Liver (tissue), 9 donors: Measurements from ENCODE around the gene FBXW11. TPM values are rescaled to one million over a fixed set of nuclear protein-coding genes. Genes with fewer than 3 reads are reported as not detected.

Source experiments
- DNase-seq: peaks from one replicate; pipeline ENCODE4 v3.0.0-alpha.2; 2017; ENCODE audit warnings: low spot score
- H3K27ac ChIP-seq, 2 donors: one replicate each; pipeline ENCODE4 v1.7.0; 2013; ENCODE audit warnings: inconsistent platforms in 2 of 2, low read length in 2 of 2, control low read depth in 1 of 2, low read depth in 1 of 2, mild to moderate bottlenecking in 1 of 2
- H3K27me3 ChIP-seq, 4 donors: one replicate each; pipeline versions ENCODE4 v1.6.1 to v1.7.0; 2013; ENCODE audit warnings: low read length in 3 of 4, inconsistent platforms in 1 of 4, mild to moderate bottlenecking in 1 of 4, moderate library complexity in 1 of 4; ENCODE audit not compliant: control insufficient read depth in 4 of 4, insufficient read depth in 4 of 4
- H3K36me3 ChIP-seq, 4 donors: one replicate each; pipeline versions ENCODE4 v1.6.1 to v1.7.0; 2013; ENCODE audit warnings: low read length in 3 of 4, mild to moderate bottlenecking in 3 of 4, low read depth in 1 of 4, moderate library complexity in 1 of 4; ENCODE audit not compliant: control insufficient read depth in 4 of 4, insufficient read depth in 3 of 4
- H3K4me1 ChIP-seq, 4 donors: one replicate each; pipeline versions ENCODE4 v1.6.1 to v1.7.0; 2013; ENCODE audit warnings: low read length in 3 of 4, mild to moderate bottlenecking in 3 of 4, moderate library complexity in 1 of 4; ENCODE audit not compliant: control insufficient read depth in 4 of 4, insufficient read depth in 4 of 4
- H3K4me3 ChIP-seq, 3 donors: one replicate each; pipeline versions ENCODE4 v1.6.1 to v1.7.0; 2013; ENCODE audit warnings: low read length in 3 of 3, control low read depth in 1 of 3, low read depth in 1 of 3, mild to moderate bottlenecking in 1 of 3
- H3K9ac ChIP-seq, 2 donors: one replicate each; pipeline ENCODE4 v1.7.0; 2013; ENCODE audit warnings: low read length in 2 of 2, mild to moderate bottlenecking in 2 of 2, moderate library complexity in 2 of 2, control low read depth in 1 of 2, low read depth in 1 of 2
- H3K9me3 ChIP-seq, 4 donors: one replicate each; pipeline versions ENCODE4 v1.6.1 to v1.7.0; 2013; ENCODE audit warnings: low read length in 3 of 4; ENCODE audit not compliant: control insufficient read depth in 4 of 4
- EGR1 ChIP-seq, 2 donors: IDR thresholded peaks; 2 replicates each; pipeline ENCODE4 v1.6.1; 2016 to 2018; ENCODE audit warnings: antibody characterized with exemption in 2 of 2, low read depth in 2 of 2
- FOXA1 ChIP-seq: IDR thresholded peaks from 2 replicates; pipeline ENCODE4 v1.6.1; 2016; ENCODE audit warnings: antibody characterized with exemption
- FOXA2 ChIP-seq: IDR thresholded peaks from 2 replicates; pipeline ENCODE4 v1.6.1; 2016; ENCODE audit warnings: antibody characterized with exemption
- GABPA ChIP-seq, 2 donors: IDR thresholded peaks in 1 of 2; conservative IDR thresholded peaks in 1 of 2; 2 replicates each; pipeline ENCODE4 v1.6.1; 2016; ENCODE audit warnings: antibody characterized with exemption in 2 of 2, mild to moderate bottlenecking in 1 of 2, moderate library complexity in 1 of 2
- HNF4A ChIP-seq, 2 donors: conservative IDR thresholded peaks; 2 replicates each; pipeline ENCODE4 v1.6.1; 2016; ENCODE audit warnings: antibody characterized with exemption in 2 of 2, mild to moderate bottlenecking in 2 of 2
- HNF4G ChIP-seq: IDR thresholded peaks from 2 replicates; pipeline ENCODE4 v1.6.1; 2016; ENCODE audit warnings: antibody characterized with exemption
- JUND ChIP-seq, 2 donors: IDR thresholded peaks; 2 replicates each; pipeline ENCODE4 v1.6.1; 2016; ENCODE audit warnings: antibody characterized with exemption in 2 of 2
- MAX ChIP-seq: IDR thresholded peaks from 2 replicates; pipeline ENCODE4 v1.6.1; 2016; ENCODE audit warnings: antibody characterized with exemption
- NR2F2 ChIP-seq: IDR thresholded peaks from 2 replicates; pipeline ENCODE4 v1.6.1; 2016; ENCODE audit warnings: antibody characterized with exemption
- RAD21 ChIP-seq, 2 donors: IDR thresholded peaks; 2 replicates each; pipeline ENCODE4 v1.6.1; 2016; ENCODE audit warnings: antibody characterized with exemption in 2 of 2, mild to moderate bottlenecking in 2 of 2
- REST ChIP-seq: IDR thresholded peaks from 2 replicates; pipeline ENCODE4 v1.6.1; 2016; ENCODE audit warnings: antibody characterized with exemption, mild to moderate bottlenecking
- RXRA ChIP-seq, 2 donors: IDR thresholded peaks; 2 replicates each; pipeline ENCODE4 v1.6.1; 2017 to 2018; ENCODE audit warnings: antibody characterized with exemption in 2 of 2, mild to moderate bottlenecking in 1 of 2
- SP1 ChIP-seq: IDR thresholded peaks from 2 replicates; pipeline ENCODE4 v1.6.1; 2018; ENCODE audit warnings: antibody characterized with exemption, mild to moderate bottlenecking
- TAF1 ChIP-seq: conservative IDR thresholded peaks from 2 replicates; pipeline ENCODE4 v1.6.1; 2016; ENCODE audit warnings: antibody characterized with exemption, mild to moderate bottlenecking
- YY1 ChIP-seq: IDR thresholded peaks from 2 replicates; pipeline ENCODE4 v1.6.1; 2016; ENCODE audit warnings: antibody characterized with exemption, mild to moderate bottlenecking
- WGBS: extraction: QIAGEN DNeasy Blood & Tissue Kit; methylation state at CpG from one replicate; pipeline ENCODE4 v1.1.7; 2013; 5-methylcytosine and 5-hydroxymethylcytosine counted together
- polyA plus RNA-seq, 2 donors: library from polyadenylated mRNA; stranded (reverse) in 1 of 2; unstranded in 1 of 2; fragments of 200-250 nt in 1 of 2; fragments of >200 nt in 1 of 2; fragmentation: Nextera tagmentation in 1 of 2; extraction: Ambion mirVana in 1 of 2; gene quantifications; one replicate each; pipeline versions ENCODE4 v1.2.1 to v1.2.3, GENCODE V29; 2013 to 2015
- total RNA-seq, 2 donors: library from RNA; depleted of rRNA; stranded (reverse); fragments of >200 nt; gene quantifications; one replicate each; pipeline ENCODE4 v1.2.3, GENCODE V29; 2014
- TF ChIP-seq, protein P1 (sequence below): IDR thresholded peaks from 2 replicates; pipeline ENCODE4 v1.6.1; 2016; ENCODE audit warnings: antibody characterized with exemption
- TF ChIP-seq, protein P2 (sequence below): fragments of 150-350 bp; IDR thresholded peaks from 2 replicates; pipeline ENCODE4 v1.5.1; 2017; ENCODE audit warnings: improper control_type of control experiment, low read depth, low read length; ENCODE audit not compliant: missing input control
- TF ChIP-seq, protein P3 (sequence below): IDR thresholded peaks from 2 replicates; pipeline ENCODE4 v1.6.1; 2016; ENCODE audit warnings: antibody characterized with exemption
- donor health status: healthy.
- donor health status: healthy.
- donor health status: healthy.
- donor health status: healthy.
- donor health status: healthy.

FBXW11 gene
- total and polyA plus RNA-seq, 4 donors = 11.2 to 37.5 (median 22.0) TPM

DNA sequence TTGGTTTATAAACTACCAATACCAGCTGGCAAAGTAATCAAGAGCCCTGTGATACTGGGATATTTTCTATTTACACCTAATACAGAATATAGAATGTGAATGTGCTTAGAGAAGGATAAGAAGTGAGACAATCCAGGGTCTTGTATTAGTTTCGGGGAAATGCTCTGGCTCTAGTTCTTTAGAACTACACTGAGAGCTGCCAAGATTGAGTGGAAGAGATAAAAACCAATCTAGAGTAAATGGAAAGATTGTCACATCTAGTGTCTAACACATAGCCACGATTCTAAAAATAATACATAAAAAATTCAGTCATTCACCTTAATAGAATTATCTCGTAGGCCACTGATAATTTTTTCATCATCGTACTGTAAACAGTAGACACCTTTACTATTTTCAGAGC is 115.3 kb downstream of the FBXW11 start:
- DNase-seq = no peak
- Histone ChIP-seq H3K9ac (no peak overlapping the region), H3K36me3 (peaks cover 0 to 5% (median 1%) of the 10 kb centered on the region in 4 donors), H3K27me3 (no peaks in the 10 kb centered on the region), H3K4me3 (no peak overlapping the region), H3K27ac (no peak overlapping the region), H3K9me3 (no peaks in the 10 kb centered on the region), H3K4me1 (peaks cover 0 to 10% (median 4%) of the 10 kb centered on the region in 4 donors)
- WGBS = 73% methylated on average over 4 of the region's 4 CpGs
- TF ChIP-seq JUND (IDR thresholded peaks at IDR 0.05) (no peak), RXRA (IDR thresholded peaks at IDR 0.05) (no peak), NR2F2 (no peak), RAD21 (IDR thresholded peaks at IDR 0.05) (no peak), HNF4A (conservative IDR thresholded peaks at IDR 0.05) (no peak), SP1 (no peak), YY1 (no peak), REST (no peak), HNF4G (no peak), TAF1 (no peak), GABPA (IDR thresholded peaks at IDR 0.05 in 1 of 2, conservative IDR thresholded peaks at IDR 0.05 in 1 of 2) (no peak)
- TF ChIP-seq, protein P1, sequence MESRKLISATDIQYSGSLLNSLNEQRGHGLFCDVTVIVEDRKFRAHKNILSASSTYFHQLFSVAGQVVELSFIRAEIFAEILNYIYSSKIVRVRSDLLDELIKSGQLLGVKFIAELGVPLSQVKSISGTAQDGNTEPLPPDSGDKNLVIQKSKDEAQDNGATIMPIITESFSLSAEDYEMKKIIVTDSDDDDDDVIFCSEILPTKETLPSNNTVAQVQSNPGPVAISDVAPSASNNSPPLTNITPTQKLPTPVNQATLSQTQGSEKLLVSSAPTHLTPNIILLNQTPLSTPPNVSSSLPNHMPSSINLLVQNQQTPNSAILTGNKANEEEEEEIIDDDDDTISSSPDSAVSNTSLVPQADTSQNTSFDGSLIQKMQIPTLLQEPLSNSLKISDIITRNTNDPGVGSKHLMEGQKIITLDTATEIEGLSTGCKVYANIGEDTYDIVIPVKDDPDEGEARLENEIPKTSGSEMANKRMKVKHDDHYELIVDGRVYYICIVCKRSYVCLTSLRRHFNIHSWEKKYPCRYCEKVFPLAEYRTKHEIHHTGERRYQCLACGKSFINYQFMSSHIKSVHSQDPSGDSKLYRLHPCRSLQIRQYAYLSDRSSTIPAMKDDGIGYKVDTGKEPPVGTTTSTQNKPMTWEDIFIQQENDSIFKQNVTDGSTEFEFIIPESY = no peak
- TF ChIP-seq, protein P2, sequence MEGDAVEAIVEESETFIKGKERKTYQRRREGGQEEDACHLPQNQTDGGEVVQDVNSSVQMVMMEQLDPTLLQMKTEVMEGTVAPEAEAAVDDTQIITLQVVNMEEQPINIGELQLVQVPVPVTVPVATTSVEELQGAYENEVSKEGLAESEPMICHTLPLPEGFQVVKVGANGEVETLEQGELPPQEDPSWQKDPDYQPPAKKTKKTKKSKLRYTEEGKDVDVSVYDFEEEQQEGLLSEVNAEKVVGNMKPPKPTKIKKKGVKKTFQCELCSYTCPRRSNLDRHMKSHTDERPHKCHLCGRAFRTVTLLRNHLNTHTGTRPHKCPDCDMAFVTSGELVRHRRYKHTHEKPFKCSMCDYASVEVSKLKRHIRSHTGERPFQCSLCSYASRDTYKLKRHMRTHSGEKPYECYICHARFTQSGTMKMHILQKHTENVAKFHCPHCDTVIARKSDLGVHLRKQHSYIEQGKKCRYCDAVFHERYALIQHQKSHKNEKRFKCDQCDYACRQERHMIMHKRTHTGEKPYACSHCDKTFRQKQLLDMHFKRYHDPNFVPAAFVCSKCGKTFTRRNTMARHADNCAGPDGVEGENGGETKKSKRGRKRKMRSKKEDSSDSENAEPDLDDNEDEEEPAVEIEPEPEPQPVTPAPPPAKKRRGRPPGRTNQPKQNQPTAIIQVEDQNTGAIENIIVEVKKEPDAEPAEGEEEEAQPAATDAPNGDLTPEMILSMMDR = no peak
- TF ChIP-seq, protein P3, sequence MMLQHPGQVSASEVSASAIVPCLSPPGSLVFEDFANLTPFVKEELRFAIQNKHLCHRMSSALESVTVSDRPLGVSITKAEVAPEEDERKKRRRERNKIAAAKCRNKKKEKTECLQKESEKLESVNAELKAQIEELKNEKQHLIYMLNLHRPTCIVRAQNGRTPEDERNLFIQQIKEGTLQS = no peak

GRCh38 chr5:171888051-171888481 is 118.4 kb downstream of the FBXW11 start:
- Histone ChIP-seq H3K27me3 (no peaks in the 10 kb centered on the region), H3K4me1 (peaks cover 0 to 10% (median 7%) of the 10 kb centered on the region in 4 donors), H3K27ac (no peak overlapping the region), H3K4me3 (no peak overlapping the region), H3K9ac (no peak overlapping the region), H3K36me3 (peaks cover 0 to 5% (median 1%) of the 10 kb centered on the region in 4 donors), H3K9me3 (no peaks in the 10 kb centered on the region)
- WGBS = 91% methylated on average over 3 of the region's 3 CpGs
- DNase-seq = no peak
- TF ChIP-seq EGR1 (IDR thresholded peaks at IDR 0.05; ENCODE audit: low read depth in 2 of 2) (no peak), FOXA2 (no peak), TAF1 (no peak), FOXA1 (no peak), HNF4A (conservative IDR thresholded peaks at IDR 0.05) (no peak), REST (no peak), HNF4G (no peak), JUND (IDR thresholded peaks at IDR 0.05) (no peak), MAX (no peak)
- TF ChIP-seq, protein P3 = no peak
- TF ChIP-seq, protein P1 = no peak
